Trophoblast cell (in vitro differentiated cells and primary cell): ENCODE measurements around the gene MAP4K2.

ENCODE experiments used
- DNase-seq, 2 donors: peaks; one replicate each; pipeline ENCODE4 v3.0.0-alpha.2; 2016
- H2AFZ ChIP-seq: 2 replicates; pipeline ENCODE4 v1.6.1; 2013; ENCODE audit warnings: low read length, moderate library complexity, mild to moderate bottlenecking; ENCODE audit not compliant: insufficient read depth, poor library complexity
- H2AK5ac ChIP-seq: 2 replicates; pipeline ENCODE4 v1.6.1; 2013; ENCODE audit warnings: mild to moderate bottlenecking, low read length
- H2BK120ac ChIP-seq: 2 replicates; pipeline ENCODE4 v1.6.1; 2013; ENCODE audit warnings: low read length, mild to moderate bottlenecking, moderate library complexity; ENCODE audit not compliant: insufficient read depth, poor library complexity
- H2BK12ac ChIP-seq: 2 replicates; pipeline ENCODE4 v1.6.1; 2013; ENCODE audit warnings: mild to moderate bottlenecking, low read length, moderate library complexity
- H2BK5ac ChIP-seq: 2 replicates; pipeline ENCODE4 v1.6.1; 2013; ENCODE audit warnings: low read length, low read depth, moderate library complexity, mild to moderate bottlenecking; ENCODE audit not compliant: poor library complexity
- H3K14ac ChIP-seq: 2 replicates; pipeline ENCODE4 v1.6.1; 2013; ENCODE audit warnings: mild to moderate bottlenecking, low read length
- H3K18ac ChIP-seq: 2 replicates; pipeline ENCODE4 v1.6.1; 2013; ENCODE audit warnings: mild to moderate bottlenecking, low read length
- H3K23ac ChIP-seq: 2 replicates; pipeline ENCODE4 v1.6.1; 2013; ENCODE audit warnings: low read length
- H3K27ac ChIP-seq: 2 replicates; pipeline ENCODE4 v1.5.1; 2013; ENCODE audit warnings: low read depth, mild to moderate bottlenecking, inconsistent platforms, low read length, moderate library complexity
- H3K27me3 ChIP-seq: 2 replicates; pipeline ENCODE4 v1.6.1; 2013; ENCODE audit warnings: inconsistent platforms, mild to moderate bottlenecking, low read length, moderate library complexity; ENCODE audit not compliant: insufficient read depth
- H3K36me3 ChIP-seq, 2 experiments: 1 replicate in 1 of 2; 2 replicates in 1 of 2; pipeline ENCODE4 v1.6.1; 2013; ENCODE audit warnings: low read length in 2 of 2, mild to moderate bottlenecking in 2 of 2, moderate library complexity in 1 of 2; ENCODE audit not compliant: insufficient read depth in 2 of 2, control insufficient read depth in 1 of 2
- H3K4ac ChIP-seq: 2 replicates; pipeline ENCODE4 v1.6.1; 2013; ENCODE audit warnings: low read depth, mild to moderate bottlenecking, low read length, moderate library complexity
- H3K4me1 ChIP-seq, 2 experiments: 1 replicate in 1 of 2; 2 replicates in 1 of 2; pipeline ENCODE4 v1.6.1; 2013; ENCODE audit warnings: low read length in 2 of 2, mild to moderate bottlenecking in 2 of 2, moderate library complexity in 1 of 2; ENCODE audit not compliant: insufficient read depth in 2 of 2, control insufficient read depth in 1 of 2
- H3K4me2 ChIP-seq: 2 replicates; pipeline ENCODE4 v1.6.1; 2013; ENCODE audit warnings: inconsistent platforms, mild to moderate bottlenecking, low read length, moderate library complexity
- H3K4me3 ChIP-seq: 2 replicates; pipeline ENCODE4 v1.5.1; 2013; ENCODE audit warnings: mild to moderate bottlenecking, low read depth, low read length, inconsistent platforms
- H3K79me1 ChIP-seq: one replicate; pipeline ENCODE4 v1.6.1; 2013; ENCODE audit warnings: low read length
- H3K79me2 ChIP-seq: 2 replicates; pipeline ENCODE4 v1.6.1; 2013; ENCODE audit warnings: low read length, mild to moderate bottlenecking; ENCODE audit not compliant: control insufficient read depth, insufficient read depth, poor library complexity
- H3K9ac ChIP-seq: 2 replicates; pipeline ENCODE4 v1.6.1; 2013; ENCODE audit warnings: mild to moderate bottlenecking, low read length
- H3K9me3 ChIP-seq: 2 replicates; pipeline ENCODE4 v1.6.1; 2013; ENCODE audit warnings: low read depth, mild to moderate bottlenecking, control low read depth, inconsistent platforms, low read length; ENCODE audit not compliant: insufficient read depth
- H4K12ac ChIP-seq: 2 replicates; pipeline ENCODE4 v1.6.1; 2013; ENCODE audit warnings: low read depth, mild to moderate bottlenecking, low read length, moderate library complexity
- H4K8ac ChIP-seq: 2 replicates; pipeline ENCODE4 v1.6.1; 2013; ENCODE audit warnings: low read depth, mild to moderate bottlenecking, low read length, moderate library complexity
- H4K91ac ChIP-seq: one replicate; pipeline ENCODE4 v1.6.1; 2013; ENCODE audit warnings: low read depth, mild to moderate bottlenecking, low read length, moderate library complexity
- WGBS: extraction: QIAGEN DNeasy Blood & Tissue Kit; methylation state at CpG from one replicate; pipeline ENCODE4 v1.1.7; 2013; ENCODE audit warnings: missing lambda C conversion rate; ENCODE audit not compliant: insufficient read length, insufficient coverage; ENCODE audit errors: extremely low coverage; 5-methylcytosine and 5-hydroxymethylcytosine counted together

MAP4K2 gene

DNA sequence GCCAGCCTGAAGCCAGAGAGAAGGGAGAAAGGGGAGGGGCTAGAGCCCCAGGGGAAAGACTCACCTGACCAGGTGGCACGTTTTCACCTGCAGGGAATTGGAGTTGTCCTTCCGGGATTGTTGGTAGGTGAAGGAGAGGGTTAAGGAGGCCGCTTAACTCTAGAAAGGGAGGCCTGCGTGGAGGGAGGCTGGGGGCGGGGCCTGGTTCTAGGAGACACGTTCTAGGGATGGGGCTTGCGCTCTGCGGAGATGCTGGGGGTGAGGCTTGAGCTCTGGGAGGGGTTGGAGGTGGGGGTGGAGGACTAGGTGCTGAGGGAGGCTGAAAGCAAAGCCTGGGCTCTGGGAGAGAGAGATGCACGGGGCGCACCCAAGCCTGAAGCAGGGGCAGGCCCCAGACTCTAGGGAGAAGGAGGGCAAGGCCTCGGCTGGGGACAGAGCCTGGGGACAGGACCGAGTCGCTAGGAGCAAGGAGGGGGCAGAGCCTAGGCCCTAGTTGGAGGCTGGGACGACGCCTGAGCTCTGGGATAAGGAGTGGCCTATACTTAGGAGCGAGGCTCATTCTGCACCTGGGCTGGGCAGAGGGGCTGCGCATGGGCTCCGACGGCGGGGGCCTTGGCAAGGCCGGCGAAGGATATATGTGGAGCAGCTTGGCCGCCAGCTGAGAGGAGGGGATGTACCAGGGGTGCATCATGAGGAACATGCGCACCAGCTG, 61.5 kb downstream of the MAP4K2 start:
- peaks cover 56% of the 10 kb centered on the region for H3K27me3 ChIP-seq
- H2BK120ac ChIP-seq, result no peak overlapping the region
- no peak overlapping the region for H4K91ac ChIP-seq
- no peaks in the 10 kb centered on the region for H3K79me1 ChIP-seq
- no peak overlapping the region for H3K4me2 ChIP-seq
- no peaks in the 10 kb centered on the region for H3K79me2 ChIP-seq
- no peak for DNase-seq
- H3K14ac ChIP-seq, result no peak overlapping the region
- no peak overlapping the region for H4K8ac ChIP-seq
- H3K18ac ChIP-seq, result no peak overlapping the region
- H3K9ac ChIP-seq, result no peak overlapping the region
- H4K12ac ChIP-seq, result no peak overlapping the region
- H2BK5ac ChIP-seq, result no peak overlapping the region
- no peak overlapping the region for H3K4ac ChIP-seq
- H3K23ac ChIP-seq, result no peak overlapping the region
- H3K27ac ChIP-seq, result no peak overlapping the region
- no peak overlapping the region for H2AFZ ChIP-seq
- no CpG with 5 or more reads among the region's 24 CpGs for WGBS
- no peak overlapping the region for H3K4me3 ChIP-seq
- peaks cover 8 to 23% of the 10 kb centered on the region in 2 experiments for H3K4me1 ChIP-seq
- H2BK12ac ChIP-seq, result no peak overlapping the region
- H3K9me3 ChIP-seq, result peaks cover 12% of the 10 kb centered on the region
- H3K36me3 ChIP-seq, result no peaks in the 10 kb centered on the region
- no peak overlapping the region for H2AK5ac ChIP-seq

DNA sequence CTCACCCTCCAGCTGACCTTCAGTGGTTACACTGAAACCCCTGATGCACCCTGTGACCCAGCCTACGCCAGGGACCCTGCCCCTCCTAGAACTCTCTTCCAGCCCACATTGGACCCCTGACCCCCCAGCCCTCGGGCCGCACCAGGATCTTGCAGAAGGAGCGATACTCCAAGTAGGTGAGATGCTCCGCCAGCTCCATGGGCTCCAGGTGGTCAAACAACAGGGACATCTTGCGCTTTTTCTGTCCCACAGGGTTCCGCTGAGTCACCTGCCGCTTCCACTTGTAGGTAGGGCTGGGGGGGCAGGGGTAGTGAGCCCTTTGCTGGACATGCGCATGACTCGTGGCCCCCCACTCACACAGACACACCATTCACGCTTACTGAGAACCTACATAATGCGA, 63.1 kb downstream of the MAP4K2 start:
- Histone ChIP-seq H3K9me3 (peaks cover 13% of the 10 kb centered on the region), H3K9ac (no peak overlapping the region), H3K4ac (no peak overlapping the region), H2AFZ (no peak overlapping the region), H3K4me1 (peaks cover 8 to 16% of the 10 kb centered on the region in 2 experiments), H3K14ac (no peak overlapping the region), H4K8ac (no peak overlapping the region), H3K4me3 (no peak overlapping the region), H3K27me3 (peaks cover 44% of the 10 kb centered on the region), H3K27ac (no peak overlapping the region), H3K79me2 (no peaks in the 10 kb centered on the region), H2BK12ac (no peak overlapping the region), H3K79me1 (no peaks in the 10 kb centered on the region), H4K12ac (no peak overlapping the region), H4K91ac (no peak overlapping the region), H2BK5ac (no peak overlapping the region), H3K18ac (no peak overlapping the region), H3K23ac (no peak overlapping the region), H2AK5ac (no peak overlapping the region), H3K36me3 (no peaks in the 10 kb centered on the region), H3K4me2 (no peak overlapping the region), H2BK120ac (no peak overlapping the region)
- no CpG with 5 or more reads among the region's 12 CpGs for WGBS
- DNase-seq, result no peak

DNA sequence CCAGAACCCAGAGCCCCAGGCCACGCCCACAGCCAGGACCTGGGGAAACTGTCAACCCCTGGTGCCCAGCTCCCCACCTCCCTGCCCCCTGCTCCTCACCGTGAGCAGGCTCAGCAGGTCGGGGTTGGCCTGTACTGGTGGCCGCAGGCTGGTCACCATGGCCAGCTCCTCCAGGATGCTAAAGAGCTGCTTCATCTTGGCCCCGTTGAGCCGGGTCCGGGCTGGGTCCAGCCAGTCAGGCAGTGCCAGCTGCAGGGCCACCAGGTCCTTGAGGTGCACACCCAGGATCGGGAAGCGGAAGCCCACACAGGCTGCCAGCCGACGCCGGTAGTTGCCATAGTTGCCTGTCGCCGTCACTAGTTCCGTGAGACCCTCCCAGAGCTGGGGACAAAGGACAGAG, 66.4 kb downstream of the MAP4K2 start:
- H3K23ac ChIP-seq, result no peak overlapping the region
- no peak for DNase-seq
- no peak overlapping the region for H2AFZ ChIP-seq
- no peaks in the 10 kb centered on the region for H3K79me2 ChIP-seq
- H3K9me3 ChIP-seq, result peaks cover 10% of the 10 kb centered on the region
- H2BK12ac ChIP-seq, result no peak overlapping the region
- no peak overlapping the region for H2AK5ac ChIP-seq
- H3K9ac ChIP-seq, result no peak overlapping the region
- H3K4me1 ChIP-seq, result peaks cover 0 to 2% of the 10 kb centered on the region in 2 experiments
- H2BK5ac ChIP-seq, result no peak overlapping the region
- H4K12ac ChIP-seq, result no peak overlapping the region
- no peak overlapping the region for H3K14ac ChIP-seq
- no peak overlapping the region for H3K27ac ChIP-seq
- H3K4me2 ChIP-seq, result no peak overlapping the region
- WGBS, result no CpG with 5 or more reads among the region's 15 CpGs
- H3K4ac ChIP-seq, result no peak overlapping the region
- peaks cover 13% of the 10 kb centered on the region for H3K27me3 ChIP-seq
- no peak overlapping the region for H4K91ac ChIP-seq
- H3K79me1 ChIP-seq, result no peaks in the 10 kb centered on the region
- peak overlapping the region; percentile 40 for H3K4me3 ChIP-seq
- H3K18ac ChIP-seq, result no peak overlapping the region
- no peak overlapping the region for H2BK120ac ChIP-seq
- no peak overlapping the region for H4K8ac ChIP-seq
- H3K36me3 ChIP-seq, result no peaks in the 10 kb centered on the region

- no CpG with 5 or more reads among the region's 9 CpGs for WGBS
These were observed 67.2 kb downstream of the MAP4K2 start for GRCh38 chr11:64735725-64736259.

More at GRCh38 chr11:64735725-64736259, 67.2 kb downstream of the MAP4K2 start:
- Histone ChIP-seq H3K18ac (no peak overlapping the region), H3K9me3 (peaks cover 8% of the 10 kb centered on the region), H3K9ac (no peak overlapping the region), H3K36me3 (no peaks in the 10 kb centered on the region), H3K14ac (no peak overlapping the region), H3K79me1 (no peaks in the 10 kb centered on the region), H3K27me3 (peaks cover 5% of the 10 kb centered on the region), H3K27ac (no peak overlapping the region), H2BK5ac (no peak overlapping the region), H2BK120ac (no peak overlapping the region), H3K4ac (no peak overlapping the region), H3K23ac (no peak overlapping the region), H4K8ac (no peak overlapping the region), H4K12ac (no peak overlapping the region), H3K4me2 (no peak overlapping the region), H3K4me1 (peaks cover 0 to 2% of the 10 kb centered on the region in 2 experiments), H4K91ac (no peak overlapping the region), H3K4me3 (no peak overlapping the region), H3K79me2 (no peaks in the 10 kb centered on the region), H2BK12ac (no peak overlapping the region), H2AFZ (no peak overlapping the region), H2AK5ac (no peak overlapping the region)
- no peak for DNase-seq
